Coronary artery (tissue), 2 donors: ENCODE data around the gene INPP4A.

Experiments used
- DNase-seq: peaks from one replicate; pipeline ENCODE4 v3.0.0-alpha.2; 2017; ENCODE audit warnings: low spot score
- H3K27ac ChIP-seq, 2 donors: fragments of 200-600 bp; sonication (generic); one replicate each; pipeline ENCODE4 v1.5.1; 2016 to 2019
- H3K4me3 ChIP-seq: fragments of 200-600 bp; sonication (generic); 2 replicates; pipeline ENCODE4 v1.5.1; 2016; ENCODE audit warnings: mild to moderate bottlenecking, moderate library complexity
- TF ChIP-seq, protein P1 (sequence below): fragments of 200-600 bp; sonication (generic); IDR thresholded peaks from one replicate; pipeline ENCODE4 v1.5.1; 2019; ENCODE audit warnings: antibody characterized with exemption

The INPP4A gene

DNA sequence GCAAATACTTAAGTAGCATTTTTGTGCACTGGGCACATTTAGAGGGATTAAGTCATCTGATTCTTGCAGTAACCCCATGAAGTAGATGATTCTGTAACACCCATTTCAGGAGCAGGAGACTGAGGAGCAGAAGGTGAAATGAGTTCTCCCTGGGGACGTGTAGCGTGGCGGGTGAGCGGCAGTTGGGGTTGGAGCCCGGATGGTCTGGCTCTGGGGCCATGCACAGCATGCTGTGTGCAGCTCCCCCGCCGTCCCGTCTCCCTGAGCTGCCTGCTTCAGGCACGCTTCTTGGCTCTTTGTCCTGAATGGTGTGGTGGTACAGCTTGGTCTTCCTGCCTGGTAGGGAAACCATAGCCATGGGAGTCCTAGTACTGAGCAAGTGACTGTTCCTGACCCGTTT lies 32.4 kb downstream of the INPP4A start:
- DNase-seq: no peak
- Histone ChIP-seq H3K27ac (no peak overlapping the region), H3K4me3 (no peak overlapping the region)
- TF ChIP-seq, protein P1, sequence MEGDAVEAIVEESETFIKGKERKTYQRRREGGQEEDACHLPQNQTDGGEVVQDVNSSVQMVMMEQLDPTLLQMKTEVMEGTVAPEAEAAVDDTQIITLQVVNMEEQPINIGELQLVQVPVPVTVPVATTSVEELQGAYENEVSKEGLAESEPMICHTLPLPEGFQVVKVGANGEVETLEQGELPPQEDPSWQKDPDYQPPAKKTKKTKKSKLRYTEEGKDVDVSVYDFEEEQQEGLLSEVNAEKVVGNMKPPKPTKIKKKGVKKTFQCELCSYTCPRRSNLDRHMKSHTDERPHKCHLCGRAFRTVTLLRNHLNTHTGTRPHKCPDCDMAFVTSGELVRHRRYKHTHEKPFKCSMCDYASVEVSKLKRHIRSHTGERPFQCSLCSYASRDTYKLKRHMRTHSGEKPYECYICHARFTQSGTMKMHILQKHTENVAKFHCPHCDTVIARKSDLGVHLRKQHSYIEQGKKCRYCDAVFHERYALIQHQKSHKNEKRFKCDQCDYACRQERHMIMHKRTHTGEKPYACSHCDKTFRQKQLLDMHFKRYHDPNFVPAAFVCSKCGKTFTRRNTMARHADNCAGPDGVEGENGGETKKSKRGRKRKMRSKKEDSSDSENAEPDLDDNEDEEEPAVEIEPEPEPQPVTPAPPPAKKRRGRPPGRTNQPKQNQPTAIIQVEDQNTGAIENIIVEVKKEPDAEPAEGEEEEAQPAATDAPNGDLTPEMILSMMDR: no peak

DNA sequence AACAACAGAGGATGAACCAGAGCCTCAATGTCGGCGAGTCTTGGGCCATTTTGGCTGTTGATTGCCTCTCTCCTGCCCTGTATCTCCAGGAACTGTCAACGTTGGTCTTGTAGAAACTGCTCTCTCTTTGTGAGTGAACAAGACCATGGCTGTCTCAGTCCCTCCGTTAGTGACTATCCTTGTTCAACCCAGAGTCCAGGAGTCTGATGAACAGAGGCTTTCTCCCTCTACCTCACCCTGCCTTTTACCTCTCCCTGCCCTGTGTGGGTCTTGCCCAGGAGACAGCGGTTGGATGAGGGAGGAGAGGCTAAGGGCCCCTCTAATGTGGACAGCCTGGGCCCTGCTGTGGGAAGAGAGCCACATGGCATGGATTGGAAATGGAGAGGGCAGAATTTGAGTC lies 32.8 kb downstream of the INPP4A start:
- TF ChIP-seq, protein P1: no peak
- Histone ChIP-seq H3K27ac (no peak overlapping the region), H3K4me3 (no peak overlapping the region)
- no peak for DNase-seq

DNA sequence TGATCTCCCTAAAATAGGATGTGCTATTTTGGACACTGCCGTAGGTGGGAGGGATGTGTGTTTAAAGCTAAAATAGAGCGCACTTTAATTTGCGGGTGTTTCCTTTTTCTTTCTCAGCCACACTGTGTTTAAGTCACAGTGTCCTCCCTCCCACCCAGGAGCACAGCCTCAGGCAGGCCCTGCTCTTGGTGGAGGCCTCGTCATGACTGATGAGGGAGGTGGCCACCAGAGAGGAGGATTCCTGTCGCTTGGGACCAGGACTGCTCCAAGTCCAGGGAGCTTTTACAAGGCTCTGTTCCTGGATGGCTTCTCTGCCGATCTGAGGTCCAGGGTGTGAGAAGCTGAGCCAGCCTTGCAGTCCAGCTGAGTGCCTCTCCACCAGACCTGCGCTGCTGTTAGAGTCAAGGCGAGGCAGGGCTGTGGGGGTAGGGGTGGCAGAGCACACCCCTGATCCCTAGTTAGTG lies 33.5 kb downstream of the INPP4A start:
- no peak for DNase-seq
- H3K27ac ChIP-seq: no peak overlapping the region

DNA sequence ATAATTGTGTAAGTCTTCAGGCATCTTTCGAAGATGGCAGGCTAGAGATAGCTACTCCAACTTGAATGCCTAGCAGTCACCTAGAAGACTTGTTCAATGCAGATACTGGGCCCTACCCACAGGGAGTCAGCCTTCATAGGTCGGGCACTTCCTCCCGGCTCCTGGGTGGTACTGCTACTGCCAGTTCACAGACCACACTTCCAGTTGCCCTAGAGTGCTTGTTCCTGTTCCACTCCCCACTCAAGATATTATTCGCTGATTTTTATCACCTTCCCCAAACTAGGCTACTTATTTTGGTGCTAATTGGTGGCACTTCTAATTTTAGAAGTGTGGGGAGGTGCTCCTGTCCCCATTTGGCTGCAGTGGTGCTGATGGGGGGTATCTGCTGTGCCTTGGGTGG lies 34.2 kb downstream of the INPP4A start:
- Histone ChIP-seq H3K27ac (no peak overlapping the region), H3K4me3 (no peak overlapping the region)
- TF ChIP-seq, protein P1: no peak
- no peak for DNase-seq

More for the DNA sequence above, 33.5 kb downstream of the INPP4A start:
- TF ChIP-seq, protein P1: no peak
- H3K4me3 ChIP-seq: no peak overlapping the region

DNA sequence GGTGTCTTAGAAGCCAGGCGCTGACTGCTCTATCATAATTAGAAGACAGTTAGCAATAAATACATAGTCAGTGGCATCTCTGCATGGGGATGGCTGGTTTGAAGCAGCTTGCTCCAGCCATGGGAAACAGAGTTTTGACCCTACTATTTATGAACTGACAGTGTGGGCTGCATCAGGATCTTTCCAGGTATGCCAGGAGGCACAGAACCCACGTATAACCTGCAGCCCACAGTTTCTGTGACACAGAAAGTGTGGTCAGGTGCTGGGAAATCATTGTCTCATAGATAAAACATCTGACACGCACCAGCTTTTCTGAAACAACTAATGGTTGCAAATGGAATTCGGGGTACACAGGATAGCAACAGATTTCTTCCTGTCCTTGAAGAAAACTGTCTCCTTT lies 34.7 kb downstream of the INPP4A start:
- Histone ChIP-seq H3K27ac (no peak overlapping the region), H3K4me3 (no peak overlapping the region)
- DNase-seq: no peak
- TF ChIP-seq, protein P1: no peak

DNA sequence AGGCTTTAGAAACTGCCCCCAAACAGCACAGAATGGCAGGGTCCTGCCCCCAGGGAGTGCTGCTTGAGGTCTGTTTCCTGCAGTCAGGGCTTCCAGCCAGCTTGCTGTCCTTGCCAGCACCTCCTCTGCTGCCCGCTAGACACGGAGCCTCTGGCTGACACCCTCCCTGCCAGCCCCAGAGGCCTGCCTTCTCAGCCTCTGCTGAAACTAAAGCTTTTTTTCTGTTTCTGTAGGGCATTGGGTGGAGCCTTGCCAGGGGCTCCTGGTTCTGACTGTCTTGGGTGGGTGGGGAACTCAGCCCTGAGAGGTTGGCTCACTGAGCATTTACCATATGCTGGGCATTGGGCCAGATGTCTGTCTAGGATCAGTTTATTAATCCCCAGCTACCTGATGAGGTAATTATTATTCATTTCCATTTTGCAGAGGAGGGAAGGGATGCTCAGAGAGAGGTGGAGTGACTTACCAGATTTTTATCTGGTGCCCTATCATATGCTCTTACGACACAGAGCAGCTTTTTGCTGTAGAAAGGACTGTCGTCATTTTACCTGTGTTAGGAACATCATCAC lies 35.4 kb downstream of the INPP4A start:
- TF ChIP-seq, protein P1: no peak
- H3K4me3 ChIP-seq: no peak overlapping the region
- no peak for DNase-seq
- H3K27ac ChIP-seq: no peak overlapping the region

DNA sequence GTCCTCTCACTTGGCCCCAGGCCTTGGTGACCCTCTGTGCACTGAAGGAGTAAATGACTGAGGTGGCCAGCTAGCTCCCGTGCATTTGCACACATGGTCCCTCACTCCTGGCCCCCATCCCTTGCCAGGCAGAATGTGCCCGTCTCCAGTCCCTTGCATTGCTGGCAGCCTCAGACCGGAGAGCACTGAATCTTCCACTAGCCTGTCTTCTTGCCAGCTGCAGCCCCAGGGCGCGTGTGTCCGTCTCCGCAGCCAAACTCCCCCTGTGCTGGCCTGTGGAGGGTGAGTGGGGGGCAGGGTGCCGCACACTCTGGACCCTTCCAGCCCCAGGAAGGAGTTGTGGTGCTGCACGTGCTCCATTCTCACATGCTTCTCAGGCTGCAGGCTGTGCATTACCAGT lies 35.9 kb downstream of the INPP4A start:
- DNase-seq: no peak
- no peak overlapping the region for H3K27ac ChIP-seq
- H3K4me3 ChIP-seq: no peak overlapping the region
- TF ChIP-seq, protein P1: no peak
